Chondrocyte (in vitro differentiated cells): ENCODE data around the gene CCDC154. TPM values are rescaled to one million over a fixed set of nuclear protein-coding genes. Genes with fewer than 3 reads are reported as not detected.

Experiments
- DNase-seq: peaks from one replicate; pipeline ENCODE4 v3.0.0; 2021; ENCODE audit warnings: mixed read lengths, low spot score
- H3K27ac Mint-ChIP-seq: one replicate; pipeline ENCODE4 v1.8.0; 2021; ENCODE audit warnings: mild to moderate bottlenecking, moderate library complexity, mixed read lengths; ENCODE audit not compliant: unreplicated experiment
- H3K27me3 Mint-ChIP-seq: 2 replicates; pipeline ENCODE4 v1.8.0; 2021; ENCODE audit warnings: low read depth, mixed read lengths
- H3K36me3 Mint-ChIP-seq: 2 replicates; pipeline ENCODE4 v1.8.0; 2021; ENCODE audit warnings: low read depth, mixed read lengths
- H3K4me1 Mint-ChIP-seq: 2 replicates; pipeline ENCODE4 v1.8.0; 2021; ENCODE audit warnings: low read depth, mild to moderate bottlenecking, mixed read lengths
- H3K4me3 Mint-ChIP-seq: one replicate; pipeline ENCODE4 v1.8.0; 2021; ENCODE audit warnings: mild to moderate bottlenecking, moderate library complexity, mixed read lengths; ENCODE audit not compliant: unreplicated experiment
- H3K9me3 Mint-ChIP-seq: 2 replicates; pipeline ENCODE4 v1.8.0; 2021; ENCODE audit warnings: low read depth, mixed read lengths
- CTCF ChIP-seq: fragments of 200-600 bp; sonication (generic); IDR thresholded peaks from 2 replicates; pipeline ENCODE4 v1.5.0; 2021; ENCODE audit warnings: antibody characterized with exemption, mild to moderate bottlenecking, moderate library complexity
- total RNA-seq: library from RNA; stranded (reverse); gene quantifications from 3 replicates; pipeline ENCODE4 v1.2.1, GENCODE V29; 2021

CCDC154 gene
- total RNA-seq, 1 donor from 2014 or later: 1.3 TPM

GRCh38 chr16:1456951-1457350 is 12.6 kb upstream of the CCDC154 start:
- no peak for TF ChIP-seq CTCF
- H3K27me3 Mint-ChIP-seq: no peaks in the 10 kb centered on the region
- H3K4me1 Mint-ChIP-seq: no peaks in the 10 kb centered on the region
- no peak overlapping the region for H3K4me3 Mint-ChIP-seq
- peaks cover 5% of the 10 kb centered on the region for H3K36me3 Mint-ChIP-seq
- no peak overlapping the region for H3K27ac Mint-ChIP-seq
- H3K9me3 Mint-ChIP-seq: no peaks in the 10 kb centered on the region
- no peak for DNase-seq

GRCh38 chr16:1455190-1456171 is 11.1 kb upstream of the CCDC154 start:
- peaks cover 7% of the 10 kb centered on the region for H3K36me3 Mint-ChIP-seq
- H3K27ac Mint-ChIP-seq: no peak overlapping the region
- H3K27me3 Mint-ChIP-seq: no peaks in the 10 kb centered on the region
- no peak for DNase-seq
- no peak for TF ChIP-seq CTCF
- H3K9me3 Mint-ChIP-seq: no peaks in the 10 kb centered on the region
- no peaks in the 10 kb centered on the region for H3K4me1 Mint-ChIP-seq
- H3K4me3 Mint-ChIP-seq: no peak overlapping the region

- Mint-ChIP-seq H3K27me3 (no peaks in the 10 kb centered on the region), H3K36me3 (peaks cover 9% of the 10 kb centered on the region), H3K4me3 (no peak overlapping the region), H3K9me3 (no peaks in the 10 kb centered on the region), H3K4me1 (no peaks in the 10 kb centered on the region), H3K27ac (no peak overlapping the region)
- TF ChIP-seq CTCF: no peak
- no peak for DNase-seq
Measured at GRCh38 chr16:1454561-1454960, 10.2 kb upstream of the CCDC154 start.

- TF ChIP-seq CTCF: no peak
- H3K27me3 Mint-ChIP-seq: no peaks in the 10 kb centered on the region
- no peak overlapping the region for H3K4me3 Mint-ChIP-seq
- peaks cover 11% of the 10 kb centered on the region for H3K36me3 Mint-ChIP-seq
- no peak overlapping the region for H3K27ac Mint-ChIP-seq
- H3K4me1 Mint-ChIP-seq: no peaks in the 10 kb centered on the region
- no peaks in the 10 kb centered on the region for H3K9me3 Mint-ChIP-seq
- no peak for DNase-seq
Measured at GRCh38 chr16:1453316-1453715, 9.0 kb upstream of the CCDC154 start.

GRCh38 chr16:1452530-1452929 is 8.2 kb upstream of the CCDC154 start:
- H3K27ac Mint-ChIP-seq: no peak overlapping the region
- no peaks in the 10 kb centered on the region for H3K9me3 Mint-ChIP-seq
- DNase-seq: no peak
- H3K4me3 Mint-ChIP-seq: no peak overlapping the region
- TF ChIP-seq CTCF: no peak
- H3K36me3 Mint-ChIP-seq: peaks cover 11% of the 10 kb centered on the region
- no peaks in the 10 kb centered on the region for H3K4me1 Mint-ChIP-seq
- H3K27me3 Mint-ChIP-seq: no peaks in the 10 kb centered on the region
